HG03025 (cell line): ENCODE results near the gene FAM171A2.
"Not testable (repeated sequence)": the region's sequence is repeated elsewhere in the genome, so short reads cannot be mapped to it uniquely, and the experiment has no call there.

ENCODE experiments used
- ATAC-seq: cut with Tn5 transposase; IDR thresholded peaks from one replicate; pipeline ENCODE4 v1.9.1; 2021; ENCODE audit warnings: mild to moderate bottlenecking, moderate library complexity; ENCODE audit not compliant: unreplicated experiment, low FRiP score

FAM171A2 gene

DNA sequence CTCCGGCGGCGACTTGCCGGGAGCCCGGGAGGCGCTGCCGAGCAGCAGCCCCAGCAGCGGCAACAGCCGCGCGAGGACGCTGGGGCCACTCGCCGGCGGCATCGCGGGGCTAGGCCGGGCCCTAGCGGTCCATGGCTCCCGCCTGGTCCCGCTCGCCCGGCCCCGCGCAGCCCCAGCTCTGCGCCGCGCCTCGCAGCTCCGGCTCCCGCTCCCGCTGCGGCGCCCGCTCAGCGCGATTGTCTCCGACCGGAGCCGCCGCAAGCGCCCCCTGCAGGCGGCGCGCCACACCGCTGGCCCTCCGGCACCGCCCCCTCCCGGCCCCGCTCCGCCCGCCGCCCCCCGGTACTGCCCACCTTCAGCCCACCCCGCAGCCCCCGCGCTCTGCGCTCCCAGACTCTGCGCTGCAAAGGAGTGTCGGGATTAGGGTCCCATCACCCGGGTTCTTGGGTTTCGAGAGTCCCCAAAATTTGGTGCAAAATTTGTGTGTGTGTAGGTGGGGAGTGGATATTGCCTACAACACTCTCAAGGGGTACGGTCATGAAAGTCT lies at the start of gene FAM171A2:
TSS of gene FAM171A2 (minus strand) at position 241 of the 547 bp plus-strand sequence. CDS start at position 102, 139 bp downstream.
- no peak for ATAC-seq

DNA sequence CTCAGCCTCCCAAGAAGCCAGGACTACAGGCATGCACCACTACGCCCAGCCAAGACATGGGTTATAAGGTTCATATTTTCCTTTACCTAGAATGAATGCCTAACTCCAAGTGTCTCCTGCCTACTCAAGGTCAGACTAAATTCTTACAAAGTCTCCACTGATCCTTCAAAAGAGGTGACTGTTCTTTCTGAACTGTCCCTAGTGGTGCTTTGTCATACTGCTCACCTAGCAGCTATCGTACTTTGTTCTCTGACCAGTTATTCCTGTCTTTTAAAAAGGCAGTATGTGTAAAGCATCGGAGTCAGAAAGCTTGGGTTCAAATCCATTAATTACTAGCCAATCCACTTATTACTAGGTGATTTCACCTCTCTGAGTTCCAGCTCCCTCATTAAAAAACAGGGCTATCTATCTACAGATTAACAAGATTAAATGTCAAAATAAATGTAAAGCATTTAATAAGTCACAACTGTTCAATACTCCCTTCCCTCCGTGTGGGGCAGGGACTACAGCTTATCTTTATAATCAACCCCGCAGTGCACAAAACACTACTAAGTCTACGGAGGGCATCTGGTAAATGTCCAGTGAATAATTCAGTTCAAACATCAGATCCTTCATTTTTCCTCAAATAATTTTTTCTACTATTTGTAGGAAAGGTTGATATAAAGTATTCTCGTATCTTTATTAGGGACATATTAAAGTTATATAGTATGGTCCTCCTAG lies 45.8 kb upstream of the FAM171A2 start:
- no peak for ATAC-seq

DNA sequence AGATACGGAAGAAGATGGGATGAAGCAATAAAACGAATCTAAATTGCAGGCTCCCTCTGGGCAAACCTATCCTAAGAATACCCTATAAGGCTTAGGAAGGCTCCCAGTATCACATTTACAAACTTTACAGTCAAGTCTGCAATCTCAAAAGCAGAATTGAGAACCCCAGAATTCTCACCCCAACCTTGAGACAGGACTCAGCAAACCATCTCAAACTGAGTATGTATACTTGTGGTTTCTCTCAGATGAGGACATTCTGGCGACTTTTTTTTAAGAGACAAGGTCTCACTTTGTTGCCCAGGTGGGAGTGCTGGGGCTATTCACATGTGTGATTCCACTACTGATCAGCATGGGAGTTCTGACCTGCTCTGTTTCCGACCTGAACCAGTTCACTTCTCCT lies 45.1 kb upstream of the FAM171A2 start:
- ATAC-seq = no peak

DNA sequence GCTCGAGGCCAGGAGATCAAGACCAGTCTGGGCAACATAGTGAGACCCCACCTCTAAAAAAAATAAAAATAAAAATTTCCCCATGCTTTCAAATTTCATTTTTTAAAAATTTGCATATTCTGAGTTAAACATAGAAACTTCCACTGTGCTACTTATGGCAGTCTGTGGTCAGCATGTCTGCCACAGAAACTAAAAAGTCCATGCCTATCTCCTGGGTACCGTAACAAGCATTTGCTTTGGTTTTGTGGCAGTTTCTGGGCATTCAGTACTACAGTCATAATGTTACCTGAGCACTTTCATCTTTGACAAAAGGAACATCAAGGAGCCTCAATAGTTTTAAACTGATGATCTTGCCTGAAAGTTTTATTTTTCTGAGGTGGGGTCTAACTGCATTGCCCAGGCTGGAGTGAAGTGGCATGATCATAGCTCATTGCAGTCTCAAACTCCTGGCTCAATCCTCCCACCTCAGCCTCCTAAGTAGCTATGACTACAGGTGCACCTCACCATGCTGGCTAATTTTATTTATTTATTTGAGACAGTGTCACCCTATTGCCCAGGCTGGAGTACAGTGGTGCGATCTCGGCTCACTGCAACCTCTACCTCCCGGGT lies 39.0 kb upstream of the FAM171A2 start:
- ATAC-seq = no peak

DNA sequence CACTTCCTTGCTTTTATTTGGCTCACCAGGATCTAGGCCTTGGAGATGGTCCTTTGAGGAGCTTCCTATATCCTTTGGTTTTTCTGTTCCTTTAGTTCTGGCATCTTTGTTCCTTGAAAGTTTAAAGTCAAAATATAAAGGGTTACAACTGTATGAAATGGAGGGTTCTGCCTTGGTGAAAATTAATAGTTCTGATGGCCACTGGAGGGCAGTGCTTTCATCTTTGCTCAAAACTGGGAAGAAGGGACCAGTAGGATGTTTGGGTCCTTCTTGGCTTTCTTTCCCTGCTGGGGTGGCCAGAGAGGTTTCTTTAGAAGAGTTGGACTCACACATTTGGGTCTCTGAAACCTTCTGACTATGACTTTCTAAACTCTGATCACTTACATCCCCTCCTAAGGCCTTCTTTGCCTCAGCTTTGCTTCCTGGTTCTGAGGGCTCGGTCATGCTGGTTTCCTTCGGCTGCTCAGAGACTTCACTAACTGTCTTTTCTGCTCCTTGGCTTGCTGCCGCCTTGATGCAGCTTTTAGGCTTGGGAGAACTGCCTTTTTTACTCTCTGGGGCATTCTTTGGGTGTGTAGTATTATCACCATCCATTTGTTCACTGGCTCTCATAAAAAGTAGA lies 36.7 kb upstream of the FAM171A2 start:
- ATAC-seq = no peak

DNA sequence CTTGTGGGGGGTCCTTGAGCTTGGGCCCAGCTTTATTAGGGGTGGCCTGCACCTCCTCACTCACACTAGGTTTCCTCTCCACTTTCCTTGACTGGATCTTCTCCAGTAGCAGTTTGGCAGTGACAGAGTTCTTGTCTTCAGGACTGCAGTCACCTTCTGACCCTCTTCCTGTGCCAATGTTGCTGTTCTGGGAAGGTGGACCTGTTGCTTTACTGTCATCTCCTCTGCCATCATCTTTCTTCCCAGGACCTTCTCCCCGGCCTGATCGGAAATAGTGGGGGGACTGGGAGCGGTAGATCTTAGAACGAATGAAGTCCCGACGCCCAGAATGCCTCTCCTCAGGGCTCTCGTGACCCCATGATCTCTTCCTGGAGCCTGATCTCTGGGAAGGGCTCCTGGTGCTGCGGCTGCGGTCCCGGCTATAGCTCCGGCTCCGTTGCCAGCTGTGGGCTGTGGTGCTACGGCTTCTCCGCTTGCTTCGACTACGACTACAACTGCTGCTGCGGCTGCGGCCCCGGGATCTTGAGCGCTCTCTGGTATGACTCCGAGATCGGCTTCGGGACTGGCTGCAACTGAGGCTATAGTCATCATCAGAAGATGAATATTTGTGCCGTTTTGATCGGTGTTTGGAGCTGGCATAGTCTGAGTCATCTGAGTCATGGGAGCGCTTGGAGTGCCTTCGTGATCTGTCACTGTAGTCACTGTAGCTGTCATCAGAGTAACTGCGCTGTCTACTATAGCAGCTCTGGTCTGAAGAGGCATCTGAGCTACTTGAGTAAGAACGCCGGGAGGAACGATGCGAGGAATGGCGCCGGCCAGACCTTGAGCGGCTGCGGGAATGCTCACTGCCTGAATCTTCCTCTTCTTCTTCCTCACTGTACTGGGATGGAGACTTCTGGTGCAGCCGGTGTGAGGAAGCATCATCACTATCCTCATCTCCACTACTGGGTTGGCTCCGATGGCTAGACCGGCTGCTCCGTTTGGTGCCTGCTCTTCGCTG lies 35.3 kb upstream of the FAM171A2 start:
- ATAC-seq = no peak

DNA sequence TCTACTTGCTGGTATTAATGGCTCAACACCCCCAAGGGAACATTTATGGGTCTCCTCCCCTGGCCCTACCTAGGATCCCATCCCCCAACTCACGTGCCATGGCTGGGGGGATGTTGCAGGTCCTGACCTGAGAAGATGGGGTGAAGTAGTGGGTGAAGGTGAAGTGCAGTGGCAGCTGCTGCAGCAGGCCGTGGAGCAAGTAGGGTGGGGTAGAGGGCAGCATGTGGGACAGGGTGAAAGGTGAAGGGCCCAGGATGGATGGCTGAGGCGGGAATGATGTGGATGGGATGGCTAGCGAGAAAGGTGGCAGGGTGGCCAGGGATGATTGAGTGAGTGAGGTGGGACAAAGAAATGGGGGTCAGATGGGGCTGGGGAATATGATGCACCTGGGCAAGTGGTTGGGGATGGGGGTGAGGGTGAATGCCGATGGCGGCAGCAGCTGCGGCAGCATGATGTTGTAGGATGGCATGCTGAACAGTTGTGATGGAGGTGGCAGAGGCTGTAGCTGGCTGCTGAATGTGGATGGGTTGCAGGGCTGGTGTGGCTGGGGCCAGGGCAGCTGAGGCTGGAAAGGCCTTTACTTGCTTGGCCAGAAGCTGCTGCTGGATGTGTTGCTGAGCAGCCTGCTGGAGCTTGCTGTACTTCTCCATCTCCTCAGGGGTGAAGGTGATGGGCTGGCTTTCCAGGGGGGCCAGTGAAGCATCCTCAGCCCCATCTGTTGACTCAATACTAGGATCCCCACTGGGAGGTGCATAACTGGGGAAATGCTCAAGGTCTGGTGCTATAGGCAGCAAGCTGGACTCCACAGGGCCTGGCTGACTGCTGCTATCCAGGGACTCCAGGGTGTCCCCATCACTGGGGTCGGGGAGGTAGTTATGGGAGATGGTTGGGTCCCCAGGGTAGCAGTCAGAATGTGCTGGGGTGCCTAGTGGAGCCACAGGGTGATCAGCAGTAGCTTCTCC lies 34.1 kb upstream of the FAM171A2 start:
- no peak for ATAC-seq

DNA sequence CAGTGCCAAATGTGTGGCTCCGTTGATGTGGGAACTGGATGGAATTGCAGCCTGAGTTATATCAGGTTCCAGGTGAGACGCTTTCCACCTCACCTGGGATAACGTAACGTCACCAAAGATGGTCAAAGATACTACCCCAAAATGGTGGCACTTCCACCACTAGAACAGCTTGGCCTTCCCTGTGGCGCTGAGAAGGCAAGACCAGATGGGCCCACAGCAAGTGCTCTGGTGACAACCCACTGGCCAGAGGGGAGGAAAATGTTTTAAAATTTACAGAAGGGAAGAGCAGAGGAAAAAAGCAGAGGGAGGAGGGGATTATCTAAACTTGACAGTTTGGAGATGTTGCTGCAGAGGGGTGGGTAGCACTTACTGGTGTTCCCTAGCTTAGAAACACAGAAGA lies 33.3 kb upstream of the FAM171A2 start:
- no peak for ATAC-seq

DNA sequence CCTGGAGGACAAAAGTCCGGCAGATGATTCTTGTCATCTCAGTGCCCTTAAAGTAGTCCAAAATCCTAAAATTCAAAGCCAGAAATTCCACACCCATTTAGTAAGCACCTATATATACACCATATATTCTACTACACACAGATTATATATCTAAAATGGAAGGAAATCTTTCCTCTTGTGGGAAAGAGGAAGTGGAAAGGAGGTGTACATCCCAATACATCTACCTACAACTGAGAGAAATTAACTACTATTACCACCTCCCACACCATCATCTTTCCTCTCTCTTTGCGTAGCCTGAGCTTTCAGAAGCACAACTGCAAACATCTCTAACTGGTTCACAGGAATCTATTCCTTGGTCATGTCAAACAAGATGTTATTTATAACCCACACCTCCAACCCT lies 31.2 kb upstream of the FAM171A2 start:
- no peak for ATAC-seq

DNA sequence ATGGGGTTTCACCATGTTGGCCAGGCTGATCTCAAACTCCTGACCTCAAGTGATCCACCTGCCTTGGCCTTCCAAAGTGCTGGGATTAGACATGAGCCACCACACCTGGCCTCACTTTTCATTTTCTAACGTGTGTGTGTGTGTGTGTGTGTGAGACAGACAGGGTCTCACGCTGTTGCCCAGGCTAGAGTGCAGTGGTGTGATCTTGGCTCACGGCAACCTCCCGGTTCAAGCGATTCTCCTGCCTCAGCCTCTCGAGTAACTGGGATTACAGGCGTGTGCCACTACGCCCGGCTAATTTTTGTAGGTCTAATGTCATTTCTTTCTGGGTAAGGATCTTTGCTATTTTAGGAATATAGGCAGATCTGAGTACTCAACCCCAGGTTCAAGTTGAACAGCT lies 30.5 kb upstream of the FAM171A2 start:
- ATAC-seq = not testable (repeated sequence)

DNA sequence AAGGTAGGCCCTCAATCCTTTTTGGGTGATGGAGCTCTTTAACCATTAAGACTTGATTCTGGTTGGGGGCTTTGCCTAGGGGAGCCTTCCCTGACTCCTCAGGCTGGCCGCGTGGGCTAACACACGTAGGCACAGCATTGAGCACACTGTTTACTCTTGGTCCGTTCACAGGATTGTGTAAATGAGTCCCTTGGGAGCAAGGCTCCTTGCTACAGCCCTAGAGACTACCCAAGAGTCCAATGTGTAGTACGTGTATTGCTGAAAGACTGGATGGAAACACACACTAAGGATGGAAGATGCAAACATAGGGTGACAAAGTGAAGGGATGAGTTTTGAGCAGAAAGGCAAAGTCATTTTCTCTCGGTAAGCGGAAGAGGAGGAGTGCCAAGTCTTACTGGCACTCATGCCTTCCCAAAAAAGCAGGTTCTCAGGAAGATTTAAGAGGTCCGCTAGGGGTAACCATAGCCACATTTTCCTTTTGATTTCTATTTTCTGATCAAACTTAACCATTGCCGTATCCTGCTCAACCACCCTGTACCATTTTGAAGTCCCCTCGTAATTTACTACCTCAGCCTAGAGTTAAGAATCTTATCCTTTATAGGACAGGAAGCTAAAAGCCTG lies 26.7 kb upstream of the FAM171A2 start:
- no peak for ATAC-seq

DNA sequence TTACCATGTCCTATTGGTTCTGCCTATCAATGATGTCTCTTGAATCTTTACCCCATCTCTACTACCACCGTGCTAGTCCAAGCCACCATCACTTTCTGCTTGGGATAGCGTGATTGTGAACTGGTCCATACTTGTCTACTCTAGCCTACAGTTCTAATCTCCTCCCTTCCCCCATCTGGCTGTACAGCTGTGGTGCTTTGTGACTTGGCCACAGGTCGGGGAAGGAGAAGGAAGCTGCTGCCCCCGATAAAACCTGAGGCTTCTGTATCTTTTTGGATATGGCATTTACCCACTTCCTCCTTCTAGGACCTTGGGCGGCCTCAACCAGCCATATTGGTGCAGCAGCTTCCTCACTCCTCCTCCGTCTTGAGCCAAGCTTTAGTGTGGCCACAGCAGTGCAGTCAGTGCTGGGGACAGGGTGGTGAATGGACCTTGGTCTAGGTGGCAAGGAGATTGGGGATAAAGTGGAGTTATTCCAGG lies 26.1 kb upstream of the FAM171A2 start:
- ATAC-seq = no peak

DNA sequence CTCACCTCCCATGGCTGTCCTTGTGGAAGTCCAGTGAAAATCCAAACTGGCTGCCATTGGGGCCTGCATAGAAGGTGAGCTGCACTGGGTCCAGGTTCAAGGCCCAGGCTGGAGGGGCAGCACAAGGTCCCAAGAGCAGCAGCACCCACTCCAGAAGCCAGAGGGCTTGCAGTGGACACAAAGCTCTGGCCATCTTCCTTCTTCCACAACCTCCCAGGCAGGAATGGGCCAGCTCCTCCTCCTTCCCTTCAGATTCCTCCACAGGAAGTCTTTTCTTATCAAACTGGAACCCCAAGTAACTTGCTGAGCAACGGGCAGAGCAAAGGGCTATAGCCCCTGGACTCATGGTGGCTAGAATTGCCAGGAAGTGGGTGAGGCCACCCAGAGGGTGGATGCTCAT lies 25.6 kb upstream of the FAM171A2 start, which contains the start of gene ITGA2B:
TSS of gene ITGA2B (minus strand) at position 369 of the 400 bp plus-strand sequence. CDS start at position 193, 176 bp downstream.
- ATAC-seq = no peak

DNA sequence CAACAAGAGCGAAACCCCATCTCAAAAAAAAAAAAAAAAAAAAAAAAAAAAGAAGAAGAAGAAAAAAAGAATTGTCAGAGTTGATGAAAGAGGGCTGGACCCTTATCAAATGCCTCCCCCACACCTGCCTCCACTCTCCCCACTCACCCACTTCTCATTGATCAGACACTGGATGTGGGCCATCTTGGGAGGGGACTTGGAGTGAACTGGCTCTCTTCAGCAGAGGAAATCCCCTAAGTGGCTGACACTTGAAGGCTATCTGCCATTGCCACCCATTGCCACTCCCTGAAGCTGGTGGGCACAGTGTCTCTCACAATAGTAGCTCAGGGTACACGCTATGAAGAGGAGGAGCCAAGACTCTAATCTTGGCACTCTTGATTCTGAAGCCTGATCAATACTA lies 24.2 kb upstream of the FAM171A2 start:
- no peak for ATAC-seq

DNA sequence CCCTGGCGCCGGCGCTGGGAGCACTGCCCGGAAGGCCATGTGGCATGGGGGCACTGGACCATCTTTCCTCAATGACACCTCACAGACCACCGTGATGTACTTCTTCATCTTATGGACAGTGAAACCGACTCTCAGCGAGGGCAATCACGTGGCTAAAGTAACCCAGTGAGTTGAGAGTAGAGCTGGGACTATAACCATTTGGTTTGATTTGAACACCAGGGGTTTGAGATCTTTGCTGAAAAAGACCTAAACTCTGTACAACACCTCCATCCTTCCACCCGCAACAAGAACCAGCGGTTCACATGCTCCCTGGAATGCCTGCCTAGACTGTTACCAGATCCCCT lies 22.5 kb upstream of the FAM171A2 start:
- ATAC-seq = no peak

DNA sequence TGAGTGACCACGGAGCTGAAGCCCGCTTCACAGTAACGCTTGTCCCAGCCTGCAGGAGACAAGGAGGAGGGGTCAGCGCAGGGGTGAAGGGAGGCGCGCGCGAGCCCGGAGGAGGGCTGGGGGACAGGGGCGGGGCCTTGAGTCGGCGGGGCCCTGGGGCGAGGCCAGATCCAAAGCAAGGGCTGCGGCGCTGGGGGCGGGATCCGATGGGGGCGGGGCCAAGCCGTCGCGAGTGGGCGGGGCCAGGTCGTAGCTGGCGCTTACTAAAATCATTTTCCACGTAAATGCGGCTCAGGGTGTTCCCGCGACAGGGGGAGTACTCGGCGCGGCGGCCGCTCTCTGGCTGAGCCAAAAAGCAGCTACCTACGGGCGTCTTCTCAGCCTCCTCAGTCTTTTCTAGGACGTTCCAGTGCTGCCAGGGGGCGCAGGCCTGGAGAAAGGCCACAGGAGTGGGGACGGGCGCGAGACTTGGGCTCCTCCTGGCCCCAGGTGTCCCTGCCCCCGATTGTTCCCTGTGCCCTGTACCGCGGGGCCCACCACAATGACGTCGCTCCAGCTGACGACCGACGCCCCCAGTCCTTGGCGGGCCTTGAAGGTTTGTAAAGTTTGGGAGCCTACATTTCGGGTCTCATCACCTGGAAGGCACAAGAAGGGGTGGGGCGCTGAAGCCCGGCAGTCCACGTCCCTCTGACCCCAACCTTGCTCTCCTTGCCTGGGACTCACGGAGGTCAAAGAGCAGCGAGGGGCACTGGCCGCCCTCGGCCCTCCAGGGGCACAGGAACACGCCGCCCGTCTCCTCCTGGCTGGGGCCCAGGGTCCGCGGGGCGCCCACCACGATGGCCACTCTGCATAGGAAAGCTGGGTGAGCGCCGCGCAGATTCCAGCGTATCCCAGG lies 21.9 kb upstream of the FAM171A2 start:
- ATAC-seq = peak; percentile 53

DNA sequence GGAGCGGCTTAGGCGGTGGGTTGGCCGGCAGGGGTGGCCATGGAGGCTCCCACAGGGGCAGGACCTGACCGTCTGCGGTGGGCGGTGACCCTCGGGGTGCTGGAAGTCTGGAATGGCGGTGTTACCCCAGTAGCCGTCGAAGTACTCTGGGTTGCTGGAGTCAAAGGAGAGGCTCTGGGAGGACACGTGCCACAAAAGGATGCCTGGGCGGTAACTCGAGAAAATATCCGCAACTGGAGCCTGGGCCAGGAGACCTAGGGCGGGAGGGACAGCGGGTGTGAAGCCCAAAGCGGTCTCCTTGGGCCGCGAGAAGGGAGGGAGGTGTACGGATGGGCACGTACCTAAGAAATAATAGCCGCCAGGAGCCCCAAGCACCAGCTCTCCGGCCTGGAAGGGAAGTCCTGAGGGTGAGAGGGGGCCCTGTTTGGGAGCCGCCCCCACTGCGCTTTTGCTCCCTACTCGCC lies 21.2 kb upstream of the FAM171A2 start:
- ATAC-seq = no peak
